HUES6 (cell line): Measurements from ENCODE around the gene CTNNBIP1.

Experiments used
- H3K27ac ChIP-seq: 2 replicates; pipeline ENCODE4 v1.7.0; 2013; ENCODE audit warnings: low read depth, mild to moderate bottlenecking, low read length, inconsistent platforms
- H3K27me3 ChIP-seq: 2 replicates; pipeline ENCODE4 v1.6.1; 2013; ENCODE audit warnings: low read length; ENCODE audit not compliant: control insufficient read depth, insufficient read depth
- H3K36me3 ChIP-seq: 2 replicates; pipeline ENCODE4 v1.6.1; 2013; ENCODE audit warnings: low read length; ENCODE audit not compliant: control insufficient read depth, insufficient read depth
- H3K4me1 ChIP-seq: 2 replicates; pipeline ENCODE4 v1.6.1; 2013; ENCODE audit warnings: low read length; ENCODE audit not compliant: control insufficient read depth, insufficient read depth
- H3K4me3 ChIP-seq: 2 replicates; pipeline ENCODE4 v1.5.1; 2013; ENCODE audit warnings: low read depth, low read length
- H3K9ac ChIP-seq: one replicate; pipeline ENCODE4 v1.6.1; 2013; ENCODE audit warnings: mild to moderate bottlenecking, low read length
- H3K9me3 ChIP-seq: 2 replicates; pipeline ENCODE4 v1.6.1; 2013; ENCODE audit warnings: low read depth, low read length; ENCODE audit not compliant: control insufficient read depth, insufficient read depth

CTNNBIP1 gene

GRCh38 chr1:9852410-9853248 is 57.4 kb downstream of the CTNNBIP1 start:
- Histone ChIP-seq H3K4me3 (no peak overlapping the region), H3K36me3 (peaks cover 8% of the 10 kb centered on the region; the same call in 1 of the 2 replicates), H3K9me3 (no peaks in the 10 kb centered on the region), H3K9ac (no peak overlapping the region), H3K27ac (no peak overlapping the region), H3K4me1 (peaks cover 24% of the 10 kb centered on the region), H3K27me3 (no peaks in the 10 kb centered on the region)

DNA sequence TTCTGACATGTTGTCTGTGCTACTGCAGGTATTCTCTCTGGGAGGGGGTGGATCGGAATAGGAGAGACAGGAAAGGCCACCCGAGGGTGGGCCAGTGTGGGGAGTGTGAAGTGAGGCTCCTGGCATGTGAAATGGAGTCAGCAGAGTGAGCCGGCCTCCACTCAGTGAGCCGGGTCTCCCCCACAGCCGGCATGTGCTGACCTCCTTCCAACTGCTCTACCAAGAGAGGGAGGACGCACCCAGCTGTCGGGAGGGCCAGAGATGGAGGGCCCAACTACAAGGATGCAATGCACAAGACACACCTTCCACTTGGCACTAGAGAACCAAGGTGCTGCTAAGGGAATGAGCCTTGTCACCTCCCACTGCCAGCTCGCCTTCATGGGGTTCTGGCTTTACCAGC is 58.1 kb downstream of the CTNNBIP1 start:
- Histone ChIP-seq H3K9me3 (no peaks in the 10 kb centered on the region), H3K4me3 (no peak overlapping the region), H3K9ac (no peak overlapping the region), H3K4me1 (peaks cover 30% of the 10 kb centered on the region), H3K27me3 (no peaks in the 10 kb centered on the region), H3K27ac (no peak overlapping the region), H3K36me3 (peaks cover 8% of the 10 kb centered on the region; the same call in 1 of the 2 replicates)

GRCh38 chr1:9850442-9851162 is 59.5 kb downstream of the CTNNBIP1 start:
- Histone ChIP-seq H3K9ac (no peak overlapping the region), H3K36me3 (peaks cover 8% of the 10 kb centered on the region; the same call in 1 of the 2 replicates), H3K4me1 (peaks cover 42% of the 10 kb centered on the region), H3K4me3 (peak overlapping the region; percentile 15), H3K9me3 (no peaks in the 10 kb centered on the region), H3K27me3 (no peaks in the 10 kb centered on the region), H3K27ac (no peak overlapping the region)

GRCh38 chr1:9849691-9850441 is 60.2 kb downstream of the CTNNBIP1 start:
- Histone ChIP-seq H3K4me3 (no peak overlapping the region), H3K9me3 (no peaks in the 10 kb centered on the region), H3K4me1 (peaks cover 42% of the 10 kb centered on the region), H3K27me3 (no peaks in the 10 kb centered on the region), H3K27ac (no peak overlapping the region), H3K9ac (no peak overlapping the region), H3K36me3 (peaks cover 8% of the 10 kb centered on the region; the same call in 1 of the 2 replicates)

GRCh38 chr1:9848022-9848421 is 62.0 kb downstream of the CTNNBIP1 start:
- Histone ChIP-seq H3K27me3 (no peaks in the 10 kb centered on the region), H3K9me3 (no peaks in the 10 kb centered on the region), H3K9ac (no peak overlapping the region), H3K4me1 (peaks cover 46% of the 10 kb centered on the region), H3K36me3 (no peaks in the 10 kb centered on the region), H3K27ac (no peak overlapping the region), H3K4me3 (no peak overlapping the region)

DNA sequence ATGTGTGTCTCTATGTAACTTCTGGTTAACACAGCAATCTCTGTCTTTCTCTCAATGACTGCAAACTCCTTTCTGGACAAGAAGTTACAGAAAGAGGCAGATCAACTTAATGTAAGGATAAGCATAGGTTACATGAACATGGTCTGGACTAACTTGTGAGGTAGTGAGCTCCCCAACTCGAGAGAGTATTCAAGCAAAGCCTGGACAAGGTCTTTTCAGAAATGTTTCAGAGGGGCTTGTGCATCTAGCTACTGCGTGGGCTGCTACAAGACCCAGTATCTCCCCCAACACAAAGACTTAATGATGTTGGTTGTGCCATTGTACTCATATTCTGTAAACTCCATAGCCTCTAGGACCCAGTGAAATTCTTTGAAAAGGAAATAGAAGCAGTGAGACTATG is 62.8 kb downstream of the CTNNBIP1 start:
- peaks cover 44% of the 10 kb centered on the region for H3K4me1 ChIP-seq
- H3K27me3 ChIP-seq: no peaks in the 10 kb centered on the region
- H3K9ac ChIP-seq: no peak overlapping the region
- no peaks in the 10 kb centered on the region for H3K9me3 ChIP-seq
- H3K27ac ChIP-seq: no peak overlapping the region
- H3K4me3 ChIP-seq: peak overlapping the region; percentile 30; the same call in 1 of the 2 replicates
- H3K36me3 ChIP-seq: no peaks in the 10 kb centered on the region

GRCh38 chr1:9846611-9847171 is 63.4 kb downstream of the CTNNBIP1 start:
- Histone ChIP-seq H3K4me1 (peaks cover 43% of the 10 kb centered on the region), H3K4me3 (peak overlapping the region; percentile 30), H3K9me3 (no peaks in the 10 kb centered on the region), H3K27ac (no peak overlapping the region), H3K27me3 (no peaks in the 10 kb centered on the region), H3K36me3 (no peaks in the 10 kb centered on the region), H3K9ac (no peak overlapping the region)

DNA sequence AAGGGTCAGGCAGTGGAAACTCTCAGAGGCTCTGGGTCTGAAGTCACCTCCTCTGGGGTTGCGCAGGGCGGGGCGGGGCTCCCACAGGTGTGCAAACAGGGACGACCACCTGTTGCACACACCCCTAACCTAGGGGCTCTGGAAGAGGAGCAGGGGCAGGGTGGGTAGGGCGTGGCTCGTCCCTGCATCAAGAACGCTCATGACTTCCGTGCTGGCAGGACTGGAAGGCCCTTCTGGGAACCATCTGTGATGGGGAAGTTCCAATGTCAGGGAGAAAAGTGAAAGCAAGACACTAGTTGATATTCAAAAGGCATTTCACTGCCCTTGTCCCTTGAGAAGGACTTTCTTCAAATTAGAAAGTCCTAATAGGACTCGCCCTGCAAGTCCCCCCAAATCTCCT is 64.2 kb downstream of the CTNNBIP1 start:
- H3K36me3 ChIP-seq: no peaks in the 10 kb centered on the region
- H3K9ac ChIP-seq: no peak overlapping the region
- peaks cover 41% of the 10 kb centered on the region for H3K4me1 ChIP-seq
- H3K27ac ChIP-seq: no peak overlapping the region
- no peak overlapping the region for H3K4me3 ChIP-seq
- H3K27me3 ChIP-seq: no peaks in the 10 kb centered on the region
- H3K9me3 ChIP-seq: peaks cover 4% of the 10 kb centered on the region; the same call in 1 of the 2 replicates

- peaks cover 4% of the 10 kb centered on the region; the same call in 1 of the 2 replicates for H3K9me3 ChIP-seq
- H3K27me3 ChIP-seq: no peaks in the 10 kb centered on the region
- peaks cover 36% of the 10 kb centered on the region for H3K4me1 ChIP-seq
- no peak overlapping the region for H3K27ac ChIP-seq
- H3K36me3 ChIP-seq: no peaks in the 10 kb centered on the region
- H3K9ac ChIP-seq: no peak overlapping the region
- H3K4me3 ChIP-seq: no peak overlapping the region
These were observed 65.3 kb downstream of the CTNNBIP1 start for GRCh38 chr1:9844756-9845155.

- H3K4me3 ChIP-seq: no peak overlapping the region
- H3K27me3 ChIP-seq: no peaks in the 10 kb centered on the region
- no peak overlapping the region for H3K27ac ChIP-seq
- peaks cover 36% of the 10 kb centered on the region for H3K4me1 ChIP-seq
- no peaks in the 10 kb centered on the region for H3K36me3 ChIP-seq
- peaks cover 4% of the 10 kb centered on the region; the same call in 1 of the 2 replicates for H3K9me3 ChIP-seq
- no peak overlapping the region for H3K9ac ChIP-seq
These were observed 66.0 kb downstream of the CTNNBIP1 start for GRCh38 chr1:9844106-9844505.
